Stimulated activated CD4-positive, alpha-beta T cell treated with anti-CD3 and anti-CD28 coated beads, Interleukin-1b, Interleukin-23, amount 100 ng/mL, for 1 hour (primary cell): Measurements from ENCODE around the gene MPPED1.

Experiments
- DNase-seq, 2 donors: peaks; one replicate each; pipeline ENCODE4 v3.0.0-alpha.2; 2020; ENCODE audit warnings: low read depth in 2 of 2

MPPED1 gene

DNA sequence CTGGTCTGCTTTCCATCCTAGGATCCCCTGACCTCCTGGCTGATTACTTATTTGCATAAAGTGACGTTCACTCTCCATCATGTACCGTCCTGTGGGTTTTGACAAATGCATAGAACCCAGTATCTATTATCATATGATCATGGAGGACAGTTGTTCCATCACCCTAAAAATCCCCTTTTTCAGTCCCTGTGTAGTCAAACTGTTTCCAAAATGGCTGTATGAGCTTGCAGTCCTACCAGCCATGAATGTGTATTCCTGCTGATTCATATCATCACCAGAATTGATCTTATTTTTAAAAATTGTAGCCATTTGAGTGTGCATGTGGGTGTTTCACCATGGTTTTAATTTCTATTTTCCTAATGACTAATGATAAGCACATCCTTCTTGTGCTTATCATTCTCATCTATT, 108.8 kb downstream of the MPPED1 start:
- no peak for DNase-seq

DNA sequence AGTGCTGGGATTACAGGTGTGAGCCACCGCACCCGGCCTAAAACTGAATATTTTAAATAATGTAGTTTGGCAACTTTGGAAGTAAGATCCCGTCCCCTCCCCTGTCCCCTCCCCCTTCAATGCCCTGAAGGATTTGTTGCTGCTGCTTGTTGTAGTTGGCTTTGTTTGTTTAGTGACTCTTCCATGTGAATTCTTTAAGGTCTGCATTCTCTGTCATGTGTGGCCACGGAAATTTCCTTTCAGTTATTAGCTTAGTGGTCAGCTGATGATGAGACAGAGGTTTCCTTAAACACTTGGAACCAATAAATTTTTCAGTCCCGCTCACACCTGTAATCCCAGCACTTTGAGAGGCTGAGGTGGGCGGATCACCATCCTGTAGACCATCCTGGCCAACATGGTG, 109.9 kb downstream of the MPPED1 start:
- no peak for DNase-seq

DNA sequence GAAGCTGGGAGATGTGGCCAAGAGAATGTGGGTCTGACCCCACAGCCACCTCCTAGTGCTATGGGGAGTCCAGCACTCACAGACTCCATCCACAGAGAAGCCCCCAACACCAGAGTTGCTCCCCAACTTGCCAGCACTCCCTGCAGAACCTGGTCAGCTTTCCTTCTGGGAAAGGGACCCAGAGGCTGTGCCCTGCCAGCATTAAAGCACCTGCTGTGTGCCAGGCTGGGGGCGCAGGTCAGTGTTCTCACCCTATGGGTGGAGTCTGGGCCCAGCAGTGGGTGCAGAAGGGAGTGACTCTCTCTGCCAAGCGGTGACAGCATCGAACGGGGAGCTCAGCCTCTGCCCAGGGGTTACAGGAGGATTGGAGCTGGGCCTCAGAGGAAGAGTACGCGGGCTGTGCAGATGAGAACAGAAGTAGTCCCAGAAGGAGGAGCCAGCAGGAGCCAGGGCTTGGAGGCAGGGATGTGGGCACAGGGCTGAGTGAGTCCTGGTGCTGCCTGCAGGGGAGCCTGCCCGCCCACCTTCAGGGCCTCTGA, 114.4 kb downstream of the MPPED1 start:
- no peak for DNase-seq

DNA sequence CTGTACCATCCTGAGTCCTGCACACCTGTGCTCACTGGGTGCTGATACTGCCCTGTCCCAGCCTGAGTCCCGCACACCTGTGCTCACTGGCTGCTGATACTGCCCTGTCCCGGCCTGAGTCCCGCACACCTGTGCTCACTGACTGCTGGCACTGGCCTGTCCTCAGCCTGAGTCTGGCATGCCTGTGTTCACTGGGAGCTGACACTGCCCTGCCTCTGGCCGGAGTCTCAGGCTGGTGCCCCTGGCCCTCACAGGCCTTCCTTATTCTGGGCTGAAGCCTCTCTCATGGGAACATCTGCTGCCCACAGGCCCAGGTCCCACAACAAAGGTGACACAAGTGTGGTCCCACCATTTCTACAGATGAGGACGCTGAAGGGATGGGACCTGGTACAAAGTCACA, 115.1 kb downstream of the MPPED1 start:
- DNase-seq = no peak

DNA sequence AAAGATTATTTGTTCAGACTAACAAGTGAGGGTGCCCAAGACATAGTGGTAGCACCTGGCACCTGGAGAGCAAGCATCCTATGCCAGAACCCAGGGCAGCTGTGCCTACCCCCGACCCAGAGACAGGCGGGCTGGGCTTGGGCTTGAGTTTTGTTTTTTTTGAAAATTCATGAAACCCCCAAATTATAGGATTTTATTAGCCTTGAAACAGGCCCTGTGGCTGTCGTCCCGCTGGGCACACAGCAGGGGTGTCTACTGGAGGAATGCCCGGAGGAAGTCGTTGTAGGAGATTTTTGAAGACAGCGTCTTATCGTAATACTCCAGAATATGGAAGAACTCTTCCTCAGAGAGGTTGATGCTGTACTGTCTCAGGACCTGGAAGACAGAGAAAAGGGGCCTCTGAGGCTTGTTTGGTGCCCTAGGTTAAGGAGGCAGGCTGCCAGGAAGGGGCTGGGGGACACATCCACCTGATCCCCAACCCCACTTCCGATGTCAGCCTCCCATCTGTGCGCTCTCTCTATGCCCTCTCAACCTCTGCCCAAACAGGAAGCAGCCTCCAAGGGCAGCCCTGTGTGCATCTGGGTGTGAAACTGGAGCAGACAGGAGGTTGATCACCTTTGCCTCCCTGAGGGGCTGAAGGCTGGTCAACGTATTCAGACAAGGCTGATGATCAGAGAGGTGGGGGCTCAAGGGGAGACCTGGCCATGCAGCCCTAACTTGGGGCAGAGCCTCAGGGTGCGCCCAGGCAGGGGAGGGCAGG, 117.0 kb downstream of the MPPED1 start:
- no peak for DNase-seq

DNA sequence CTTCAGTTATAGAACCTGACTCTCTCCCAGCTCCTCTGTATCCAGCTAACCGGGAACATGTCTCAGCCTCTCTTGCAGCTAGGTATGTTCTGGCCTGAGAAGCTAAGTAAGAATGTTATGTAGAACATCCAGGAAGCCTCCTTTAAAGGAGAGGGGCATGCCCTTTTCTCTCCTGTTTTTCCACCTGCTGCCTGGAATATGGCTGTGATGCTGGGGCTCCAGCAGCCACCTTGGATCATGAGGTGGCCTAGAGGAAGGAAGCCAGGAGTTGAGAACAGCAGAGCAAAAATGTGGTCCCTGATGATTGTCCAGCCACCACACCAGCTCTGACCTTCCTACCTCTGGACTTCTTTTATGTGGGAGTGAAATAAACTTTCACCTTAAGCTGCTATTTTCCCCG, 117.6 kb downstream of the MPPED1 start:
- DNase-seq = no peak

DNA sequence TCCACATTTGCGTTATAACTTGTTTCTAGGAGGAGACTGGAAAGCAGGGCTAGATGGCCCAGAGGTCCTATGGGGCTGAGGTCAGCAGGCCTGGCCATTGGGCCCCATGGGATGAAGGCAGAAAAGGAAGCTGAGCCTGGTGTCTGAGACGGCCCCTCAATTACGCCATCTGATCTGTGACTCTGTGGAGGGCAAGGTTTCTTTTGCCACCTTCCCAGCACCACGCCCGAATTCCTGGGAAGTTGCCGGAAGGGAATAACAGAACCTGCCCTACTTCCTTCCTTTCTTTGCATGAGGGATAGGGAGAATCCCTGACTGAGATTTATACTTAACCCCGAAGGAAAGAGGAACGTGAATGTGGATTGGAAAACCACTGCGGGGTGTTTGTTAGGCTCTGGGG, 118.1 kb downstream of the MPPED1 start:
- no peak for DNase-seq

DNA sequence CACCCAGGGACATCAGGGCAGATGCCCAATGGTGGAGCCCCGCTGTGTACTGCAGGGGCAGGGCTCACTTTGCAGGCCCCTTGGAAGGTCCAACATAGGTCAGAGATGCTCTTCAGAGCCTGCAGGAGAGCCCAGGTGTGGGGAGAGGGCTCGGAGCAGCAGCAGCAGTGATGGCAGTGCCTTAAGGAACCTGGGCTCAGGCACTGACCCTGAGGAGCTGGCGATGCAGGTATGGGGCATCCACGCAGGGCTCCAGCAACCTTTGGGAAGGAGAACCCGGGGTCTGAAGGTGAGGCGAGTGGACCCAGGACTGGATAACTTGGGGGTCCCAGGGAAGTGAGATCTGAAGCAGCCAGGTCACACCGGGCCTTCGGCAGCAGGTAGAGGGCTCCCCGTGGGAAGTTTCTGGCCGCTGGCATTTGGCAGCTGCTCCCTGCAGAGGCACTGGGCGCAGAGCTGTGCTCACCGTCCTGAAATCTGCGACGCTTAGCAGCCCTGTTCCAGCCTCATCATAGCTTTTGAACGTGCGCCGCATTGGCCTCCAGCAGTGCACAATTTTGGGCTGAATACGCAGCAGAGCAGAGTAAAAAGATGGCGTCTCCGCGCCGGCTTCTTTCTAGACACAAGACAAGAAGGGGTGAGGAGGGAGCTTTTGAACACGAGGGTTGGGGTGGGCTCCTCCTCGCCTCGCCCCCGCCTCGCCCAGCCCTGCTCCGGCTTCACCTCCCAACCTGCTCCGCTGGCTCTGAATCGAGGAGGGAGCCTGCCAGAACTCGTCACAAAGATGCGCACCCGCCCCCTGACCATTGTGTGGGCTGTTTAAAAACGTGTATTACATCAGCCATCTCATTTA, 118.8 kb downstream of the MPPED1 start:
- DNase-seq = no peak

DNA sequence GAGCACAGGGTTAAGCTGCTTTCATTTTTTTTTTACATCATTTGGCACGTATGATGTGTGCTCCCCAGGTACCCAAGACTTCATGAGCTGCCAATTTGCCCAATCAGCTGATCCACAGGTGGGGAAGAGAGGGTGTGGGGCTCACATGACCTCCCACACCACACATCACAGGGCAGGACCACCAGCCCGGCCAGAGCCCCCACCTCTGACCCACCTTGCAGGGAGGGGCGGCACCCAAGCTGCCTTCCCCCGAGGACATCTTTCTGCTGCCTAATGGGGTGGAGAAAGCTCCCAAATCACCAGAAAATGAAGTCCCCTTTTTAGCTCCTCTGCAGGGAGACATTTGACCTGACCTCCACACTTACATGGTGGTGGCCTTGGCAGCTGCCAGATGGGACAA, 119.8 kb downstream of the MPPED1 start:
- DNase-seq = no peak

DNA sequence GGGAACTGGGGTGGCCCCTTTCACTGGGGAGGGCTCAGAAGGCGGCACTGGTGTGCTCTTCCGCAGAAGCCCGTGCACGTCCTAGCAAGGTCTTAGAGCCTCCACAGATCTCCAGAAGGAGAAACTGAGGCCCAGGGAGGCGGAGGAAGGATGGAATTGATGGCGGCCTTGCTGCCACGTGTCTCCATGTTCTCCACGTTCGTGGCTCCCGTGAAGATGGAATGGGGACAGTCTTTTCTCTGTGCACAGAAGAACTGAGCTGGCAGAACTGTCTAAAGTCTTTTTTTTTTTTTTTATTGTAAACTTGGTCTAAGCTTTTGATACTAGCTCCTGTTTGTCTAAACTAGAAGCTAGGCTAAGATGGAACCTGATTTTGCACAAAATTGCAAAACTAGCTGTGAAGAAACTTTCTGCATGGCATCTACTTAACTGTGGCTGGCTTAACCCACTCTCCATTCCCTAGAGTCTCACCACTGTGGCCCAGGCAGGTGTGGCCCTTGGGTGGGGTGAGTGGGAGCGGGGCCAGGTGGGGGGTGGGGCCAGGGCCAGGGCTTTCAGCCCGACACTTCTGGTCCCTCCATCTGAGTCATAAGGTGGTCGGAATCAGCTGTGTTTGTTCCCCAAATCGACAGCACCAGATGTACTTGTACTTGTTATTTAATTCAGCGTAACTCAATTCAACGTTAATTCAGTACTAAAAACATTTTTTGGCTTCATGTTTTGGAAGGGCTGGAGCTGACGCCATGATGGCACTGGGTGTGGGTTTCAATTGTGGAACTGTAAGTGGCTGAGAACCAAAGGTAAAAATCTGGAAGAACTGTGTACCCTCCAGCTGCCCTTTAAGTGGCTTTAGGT, 120.7 kb downstream of the MPPED1 start:
- DNase-seq = no peak

DNA sequence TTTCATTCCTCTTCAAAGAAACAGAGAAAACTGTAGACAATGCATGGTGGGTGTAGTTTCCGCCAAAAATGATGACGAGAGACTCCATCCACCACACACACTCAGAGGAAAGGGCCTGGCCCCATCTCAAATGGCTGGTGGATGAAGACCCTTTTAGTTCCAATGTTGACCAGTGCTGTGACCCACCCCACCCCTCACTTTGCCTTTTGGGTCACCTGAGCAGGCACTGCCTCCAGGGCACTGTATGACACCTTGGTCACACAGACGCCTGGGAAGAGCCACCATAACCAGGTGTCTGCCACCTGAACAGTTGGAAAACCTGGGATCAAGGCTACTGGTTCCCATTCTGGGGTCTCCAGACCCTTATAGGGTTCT, 121.3 kb downstream of the MPPED1 start:
- DNase-seq = no peak

DNA sequence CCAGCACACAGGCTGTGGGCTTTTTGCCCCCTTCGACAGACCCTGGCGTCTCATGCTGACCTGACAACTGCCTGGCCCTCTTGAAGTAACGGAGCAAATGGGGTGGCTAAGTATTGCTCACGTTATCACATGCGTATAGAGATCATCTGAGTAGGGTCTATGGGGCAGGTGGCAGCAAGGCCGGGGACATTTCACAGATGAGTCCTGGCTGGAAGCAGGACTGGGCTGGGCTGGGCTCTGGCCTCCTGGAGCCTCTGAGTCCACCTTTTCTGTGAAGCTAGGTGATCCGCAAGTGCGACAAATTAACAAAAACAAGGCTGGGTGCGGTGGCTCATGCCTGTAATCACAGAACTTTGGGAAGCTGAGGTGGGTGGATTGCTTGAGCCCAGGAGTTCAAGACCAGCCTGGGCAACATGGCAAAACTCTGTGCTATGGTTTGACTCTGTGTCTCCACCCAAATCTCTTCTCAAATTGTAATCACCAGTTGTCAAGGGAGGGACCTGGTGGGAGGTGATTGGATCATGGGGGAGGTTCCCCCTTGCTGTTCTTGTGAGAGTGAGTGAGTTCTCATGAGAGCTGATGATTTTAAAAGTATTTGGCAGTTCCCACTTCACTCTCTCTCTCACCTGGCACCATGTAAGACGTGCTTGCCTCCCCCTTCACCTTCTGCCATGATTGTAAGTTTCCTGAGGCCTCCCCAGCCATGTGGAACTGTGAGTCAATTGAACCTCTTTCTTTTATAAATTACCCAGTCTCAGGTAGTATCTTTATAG, 122.0 kb downstream of the MPPED1 start:
- no peak for DNase-seq

DNA sequence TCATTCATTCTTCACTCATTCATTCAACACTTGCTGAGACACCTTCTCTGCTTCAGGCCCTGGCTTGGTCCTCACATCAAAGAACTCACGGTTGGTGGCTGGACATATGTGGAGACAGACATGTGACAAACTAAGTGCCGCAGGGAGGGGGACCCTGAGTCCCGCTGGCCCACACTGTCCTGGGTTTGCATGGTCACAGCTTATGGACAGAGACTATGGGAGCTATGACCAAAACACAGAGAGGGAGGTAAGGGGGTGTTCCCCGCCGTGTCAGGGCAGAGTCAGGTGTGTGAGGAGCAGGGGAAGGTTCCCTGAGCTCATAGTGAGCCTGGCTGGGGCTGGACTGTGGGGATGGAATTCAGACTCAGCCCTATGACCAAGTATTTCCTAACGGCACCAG, 123.1 kb downstream of the MPPED1 start:
- DNase-seq = no peak

DNA sequence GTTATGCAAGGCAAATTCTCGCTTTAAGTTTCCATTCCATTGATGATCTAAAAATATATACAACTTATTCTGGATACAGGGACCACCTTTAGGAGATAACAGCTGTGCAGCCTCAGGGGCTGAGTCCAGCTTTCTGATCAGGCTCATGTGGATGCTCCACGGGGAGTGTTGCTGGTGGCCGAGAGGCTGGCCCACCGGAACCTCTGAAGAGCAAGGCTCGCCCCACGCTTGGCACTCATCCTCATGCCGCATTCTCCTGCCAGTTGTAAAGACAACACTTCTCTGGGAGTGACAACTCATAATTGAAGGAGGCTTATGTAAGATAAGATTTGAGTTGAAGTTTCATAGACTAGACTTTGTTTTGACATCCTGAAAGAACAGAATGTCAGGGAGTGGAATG, 123.5 kb downstream of the MPPED1 start:
- no peak for DNase-seq

DNA sequence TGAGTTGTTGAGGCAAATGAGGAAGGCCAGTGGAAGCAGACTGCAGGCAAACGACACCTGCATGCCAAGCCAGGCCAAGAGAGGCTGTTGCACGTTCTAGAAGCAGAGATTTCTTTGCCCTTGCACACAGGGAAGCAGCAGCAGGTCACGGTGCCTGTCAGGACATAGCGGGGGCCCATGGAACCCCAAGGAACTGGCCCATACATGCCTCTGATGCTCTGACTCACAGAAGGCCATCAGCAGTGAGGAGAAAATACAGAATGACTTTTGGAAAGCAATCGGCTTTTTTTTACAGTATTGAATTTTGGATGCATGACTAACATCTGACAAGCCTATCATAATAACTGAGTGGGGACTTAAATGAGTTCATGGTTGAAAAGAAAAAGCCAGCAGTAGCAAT, 123.9 kb downstream of the MPPED1 start:
- DNase-seq = no peak

DNA sequence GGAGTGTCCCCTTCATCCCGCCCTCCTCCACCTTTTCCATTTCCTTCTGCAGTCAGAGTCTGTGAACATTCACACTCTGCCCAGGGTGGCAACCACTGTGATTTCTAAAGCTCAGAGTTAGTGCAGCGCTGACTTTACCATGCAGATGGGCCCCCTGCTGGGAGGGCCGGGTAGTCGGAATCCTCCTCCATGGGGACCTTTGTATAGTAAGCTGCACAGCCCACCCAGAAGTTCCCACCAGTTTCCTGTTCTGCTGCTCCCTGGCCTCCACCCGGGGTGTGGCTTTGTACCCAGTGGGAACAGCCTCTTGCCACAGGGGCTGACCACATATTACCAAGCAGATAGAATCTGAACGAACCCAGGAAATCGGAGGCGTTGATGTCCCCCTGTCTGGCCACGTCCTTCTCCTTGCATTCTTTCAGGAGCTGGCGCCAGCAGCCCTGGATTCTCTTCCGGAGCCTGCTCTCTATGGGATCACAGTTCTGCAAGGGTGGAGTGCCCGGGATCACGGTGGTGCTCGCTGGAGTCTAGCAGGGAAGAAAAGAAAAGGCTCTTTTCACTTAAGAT, 125.3 kb downstream of the MPPED1 start:
- no peak for DNase-seq

DNA sequence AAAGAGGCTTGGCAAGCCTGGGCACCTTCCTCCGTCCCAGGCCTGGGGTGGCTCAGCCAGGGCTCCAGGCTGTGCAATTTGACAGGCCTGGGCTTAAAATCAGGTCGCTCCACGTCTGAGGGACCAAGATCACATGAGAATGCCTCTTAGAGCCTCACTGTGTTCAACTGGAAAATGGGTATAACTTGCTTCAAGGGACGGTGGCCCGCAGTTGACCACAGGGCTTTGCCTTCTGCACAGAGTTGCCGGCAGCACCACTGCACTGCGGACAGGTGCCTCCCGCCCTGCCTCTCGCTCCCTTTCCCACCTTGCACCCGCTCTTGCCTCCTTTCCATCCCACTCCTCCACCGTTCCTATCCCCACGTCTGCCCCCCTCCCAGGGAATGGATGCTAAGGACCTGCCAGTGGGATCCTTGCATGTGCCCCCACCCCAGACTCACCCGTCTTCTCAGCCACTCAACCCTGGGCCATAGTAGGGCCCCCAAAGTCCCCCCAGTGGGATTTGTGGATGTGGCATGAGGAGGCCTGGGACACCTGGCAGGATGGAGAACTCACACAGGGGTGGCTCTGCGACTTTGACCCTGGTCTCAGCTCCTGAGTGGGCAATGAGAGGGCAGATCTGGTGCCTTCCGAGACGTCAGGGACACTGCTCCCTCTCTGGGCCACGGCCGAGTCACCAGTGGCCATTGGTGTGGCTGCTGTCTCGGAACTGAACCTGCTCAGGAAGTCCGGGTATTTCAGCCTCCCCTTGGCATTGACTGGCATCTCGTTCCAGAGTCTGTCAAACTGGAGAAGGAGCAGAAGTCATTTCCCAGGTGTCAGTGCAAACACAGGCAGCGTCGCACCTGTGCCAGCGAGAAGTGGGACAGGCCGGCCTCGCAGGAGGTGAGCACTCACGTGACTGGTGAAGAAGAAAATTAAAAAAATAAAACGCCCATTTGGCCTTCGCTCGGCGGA, 128.0 kb downstream of the MPPED1 start:
- DNase-seq = no peak

DNA sequence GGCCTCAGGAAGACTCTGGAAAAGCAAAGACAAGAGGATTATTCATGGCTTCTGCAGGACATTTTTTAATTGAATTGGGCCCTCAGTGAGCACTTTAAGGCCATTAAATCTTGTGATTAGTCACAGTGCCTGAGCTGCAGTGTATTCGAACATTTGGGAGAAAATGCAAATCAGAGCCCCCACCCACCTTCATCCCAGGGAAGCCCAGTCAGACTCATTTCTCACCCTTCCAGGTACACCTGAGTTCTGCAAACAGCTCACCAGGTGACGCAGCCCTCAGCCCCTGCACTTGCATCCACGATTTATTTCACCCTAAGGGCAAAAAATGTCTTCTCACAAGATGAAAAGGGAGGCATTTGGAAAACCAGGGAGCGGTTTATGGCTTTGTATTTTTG, 128.7 kb downstream of the MPPED1 start:
- DNase-seq = no peak

DNA sequence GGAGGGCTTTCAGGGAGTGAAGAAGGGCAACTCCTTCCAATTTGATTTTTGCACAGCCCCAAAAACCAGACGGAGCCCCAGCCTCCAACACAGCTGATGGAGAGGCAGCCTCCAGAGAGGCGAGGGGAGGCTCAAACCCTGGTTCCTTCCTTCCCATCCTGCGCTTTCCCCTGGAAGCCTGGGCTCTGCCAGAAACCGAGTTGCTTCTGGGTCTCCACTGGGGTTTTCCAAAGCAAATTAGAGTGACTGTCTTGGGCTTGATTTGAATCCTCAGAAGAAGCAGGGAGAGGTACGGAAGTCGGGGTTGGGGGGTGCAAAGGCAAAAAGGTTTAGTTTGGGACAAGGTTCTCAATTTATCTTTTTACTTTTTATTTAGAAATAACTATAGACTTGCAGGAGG, 129.2 kb downstream of the MPPED1 start:
- no peak for DNase-seq
